Renal cortical epithelial cell (primary cell): ENCODE data around the gene CYTL1. TPM values are rescaled to one million over a fixed set of nuclear protein-coding genes. Genes with fewer than 3 reads are reported as not detected.
"Not testable (repeated sequence)": the region's sequence is repeated elsewhere in the genome, so short reads cannot be mapped to it uniquely, and the experiment has no call there.

Experiments used
- DNase-seq: peaks from one replicate; pipeline ENCODE4 v3.0.0-alpha.2; 2011; ENCODE audit warnings: low read depth
- total RNA-seq: library from RNA; depleted of rRNA; stranded (reverse); fragments of >200 nt; gene quantifications from 2 replicates; pipeline ENCODE4 v1.2.3, GENCODE V29; 2014

CYTL1 gene, protein sequence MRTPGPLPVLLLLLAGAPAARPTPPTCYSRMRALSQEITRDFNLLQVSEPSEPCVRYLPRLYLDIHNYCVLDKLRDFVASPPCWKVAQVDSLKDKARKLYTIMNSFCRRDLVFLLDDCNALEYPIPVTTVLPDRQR
- 5.0 TPM in 1 of 2 replicates, not detected in the other for total RNA-seq

DNA sequence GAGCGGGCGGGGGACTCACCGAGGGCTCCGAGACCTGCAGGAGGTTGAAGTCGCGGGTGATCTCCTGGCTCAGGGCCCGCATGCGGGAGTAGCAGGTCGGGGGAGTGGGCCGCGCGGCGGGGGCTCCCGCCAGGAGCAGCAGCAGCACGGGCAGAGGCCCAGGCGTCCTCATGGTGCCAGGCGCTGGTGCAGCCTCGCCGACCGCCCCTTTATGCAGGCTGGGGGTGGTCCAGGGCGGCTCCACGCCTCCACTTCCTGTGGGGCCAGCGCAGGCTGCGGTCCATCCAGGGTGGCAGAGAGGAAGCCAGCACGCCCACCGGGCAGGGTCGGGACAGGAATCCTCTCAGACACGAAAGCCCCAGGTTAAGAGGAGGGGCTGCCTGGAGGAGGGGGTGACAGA lies at the start of gene CYTL1:
TSS of gene CYTL1 (minus strand) at position 185 of the 400 bp plus-strand sequence. CDS start at position 172, 13 bp downstream.
- DNase-seq = no peak

DNA sequence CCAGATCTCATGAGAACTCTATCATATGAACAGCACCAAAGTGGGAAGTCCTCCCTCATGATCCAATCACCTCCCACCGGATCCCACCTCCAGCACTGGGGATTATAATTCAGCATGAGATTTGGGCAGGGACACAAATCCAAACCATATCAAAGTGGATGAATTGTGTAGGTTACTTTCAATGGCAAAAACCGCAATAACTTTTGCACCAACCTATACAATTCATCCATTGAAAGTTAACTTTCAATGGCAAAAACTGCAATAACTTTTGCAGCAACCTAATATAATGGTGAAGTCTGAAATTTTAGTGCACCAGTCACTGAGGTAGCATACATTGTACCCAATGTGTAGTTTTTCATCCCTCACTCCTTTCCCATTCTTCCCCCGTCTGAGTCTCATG lies 48.6 kb upstream of the CYTL1 start:
- no peak for DNase-seq

DNA sequence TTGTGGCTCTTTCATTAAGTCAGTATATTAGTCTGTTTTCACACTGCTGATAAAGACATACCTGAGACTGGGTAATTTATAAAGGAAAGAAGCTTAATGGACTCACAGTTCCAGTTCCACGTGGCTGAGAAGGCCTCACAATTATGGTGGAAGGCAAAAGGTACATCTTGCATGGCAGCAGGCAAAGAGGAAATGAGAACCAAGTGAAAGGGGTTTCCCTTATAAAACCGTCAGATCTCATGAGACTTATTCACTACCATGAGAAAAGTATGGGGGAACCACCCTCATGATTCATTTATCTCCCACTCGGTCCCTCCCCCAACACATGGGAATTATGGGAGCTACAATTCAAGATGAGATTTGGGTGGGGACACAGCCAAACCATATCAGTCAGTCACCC lies 47.7 kb upstream of the CYTL1 start:
- not testable (repeated sequence) for DNase-seq

DNA sequence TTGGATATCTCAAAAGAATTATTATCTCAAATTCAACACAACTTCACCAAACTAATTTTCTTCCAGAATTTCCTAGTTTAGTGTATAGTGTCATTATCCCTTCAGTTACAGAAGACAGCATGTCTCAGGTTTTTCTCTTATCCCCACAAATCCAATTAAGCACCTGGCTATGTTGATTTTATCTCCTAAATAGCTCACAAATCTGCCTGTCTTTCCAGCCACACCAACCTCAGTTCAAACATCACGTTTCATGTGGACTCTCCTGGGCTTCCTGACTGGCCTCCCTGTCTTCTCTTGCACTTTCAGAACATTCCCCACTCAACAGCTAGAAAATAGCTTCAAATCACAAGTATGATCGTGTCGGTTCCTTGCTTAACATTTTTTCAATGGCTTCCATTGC lies 46.8 kb upstream of the CYTL1 start:
- DNase-seq = no peak

DNA sequence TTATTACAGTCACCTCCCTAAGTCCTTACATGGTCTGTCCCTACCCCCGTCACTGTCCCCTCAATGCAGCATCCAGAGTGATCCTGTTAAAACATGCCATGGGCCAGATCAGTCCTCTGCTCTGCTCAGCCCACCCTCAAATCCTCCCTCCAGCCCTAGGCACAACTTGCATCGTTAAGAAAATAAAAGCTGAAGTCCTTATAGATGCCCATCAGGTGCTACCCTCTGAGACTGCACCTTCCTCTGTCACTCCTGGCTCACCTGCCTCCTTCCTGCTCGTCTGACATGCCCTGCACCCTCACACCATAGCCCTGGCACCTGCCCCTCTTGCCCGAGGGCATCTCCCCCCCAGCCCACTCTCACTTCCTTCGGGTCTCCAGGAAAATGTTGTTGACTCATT lies 36.2 kb upstream of the CYTL1 start:
- no peak for DNase-seq

DNA sequence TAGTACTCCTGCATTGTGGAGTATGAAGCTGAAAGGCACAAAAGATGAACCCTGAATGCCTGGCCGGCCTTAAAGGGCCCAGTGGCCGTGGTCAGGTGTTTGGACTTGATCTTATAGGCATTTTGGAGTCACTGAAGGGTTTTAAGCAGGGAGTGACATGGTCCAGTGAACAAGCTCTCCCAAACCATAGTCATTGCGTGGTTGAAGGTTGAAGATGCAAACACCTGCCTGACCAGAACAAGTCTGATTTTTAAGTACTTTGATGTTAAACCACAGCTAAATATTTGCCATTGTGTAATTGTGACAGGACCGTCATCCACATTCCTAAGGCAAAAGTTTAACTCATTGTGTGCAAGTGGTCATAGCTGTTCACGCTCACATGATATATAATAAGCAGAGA lies 35.3 kb upstream of the CYTL1 start:
- peak; percentile 89 for DNase-seq

DNA sequence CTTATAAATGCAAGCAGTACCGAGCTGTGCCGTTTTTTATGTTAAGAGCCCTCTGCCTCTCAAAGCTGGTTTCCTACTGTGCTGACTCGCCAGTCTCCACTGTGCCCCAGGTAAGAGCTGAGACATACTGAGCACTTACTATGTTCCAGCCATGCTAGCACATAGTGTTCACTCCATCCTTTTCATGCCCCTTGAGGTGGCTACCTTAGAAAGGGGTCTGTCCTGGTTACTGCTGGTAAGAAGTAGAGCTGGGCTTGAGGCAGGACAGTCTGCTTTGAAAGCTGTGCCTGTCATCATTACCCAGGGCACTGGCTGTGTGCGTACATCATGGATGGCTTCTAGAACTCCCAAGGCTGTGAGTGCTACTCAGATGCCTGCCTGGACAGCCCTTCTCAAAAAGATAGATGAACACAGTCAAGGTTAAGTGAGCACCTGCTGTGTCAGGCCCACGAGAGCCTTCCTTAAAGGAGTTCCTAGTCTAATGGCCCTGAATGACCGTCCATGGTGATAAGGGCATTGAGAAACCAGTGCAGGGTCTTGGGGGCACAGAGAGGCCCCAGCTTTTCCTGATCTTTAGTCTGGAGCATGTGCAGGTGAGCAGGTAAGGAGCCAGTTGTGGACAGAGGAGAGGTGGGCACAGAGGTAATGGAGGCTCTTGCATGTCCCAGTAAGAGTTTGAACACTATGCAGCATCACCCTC lies 33.6 kb upstream of the CYTL1 start:
- DNase-seq = no peak

DNA sequence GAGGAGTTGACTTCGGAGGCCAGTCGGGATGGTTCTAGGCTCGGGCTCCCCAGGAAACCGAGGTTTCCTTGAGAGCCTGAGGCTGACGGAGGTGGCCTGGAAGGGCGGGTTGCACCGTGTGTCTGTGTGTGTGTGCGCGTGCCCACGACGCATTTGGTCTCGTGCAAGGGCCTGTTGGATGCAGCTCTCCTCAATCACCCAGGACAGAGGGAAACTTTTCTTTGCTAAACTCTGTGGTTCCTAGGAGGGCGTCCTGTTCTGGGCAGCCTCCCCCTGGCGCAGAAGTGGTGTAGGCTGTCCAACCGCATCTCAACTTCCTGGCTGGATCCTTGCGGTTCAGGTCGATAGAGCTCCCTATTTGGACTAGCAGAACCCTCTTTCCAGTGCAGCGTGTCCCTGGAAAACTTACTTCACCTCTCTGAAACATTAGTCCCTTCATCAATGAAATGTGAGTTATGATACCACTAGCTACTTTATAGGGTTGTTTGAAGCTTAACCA lies 33.0 kb upstream of the CYTL1 start:
- no peak for DNase-seq

DNA sequence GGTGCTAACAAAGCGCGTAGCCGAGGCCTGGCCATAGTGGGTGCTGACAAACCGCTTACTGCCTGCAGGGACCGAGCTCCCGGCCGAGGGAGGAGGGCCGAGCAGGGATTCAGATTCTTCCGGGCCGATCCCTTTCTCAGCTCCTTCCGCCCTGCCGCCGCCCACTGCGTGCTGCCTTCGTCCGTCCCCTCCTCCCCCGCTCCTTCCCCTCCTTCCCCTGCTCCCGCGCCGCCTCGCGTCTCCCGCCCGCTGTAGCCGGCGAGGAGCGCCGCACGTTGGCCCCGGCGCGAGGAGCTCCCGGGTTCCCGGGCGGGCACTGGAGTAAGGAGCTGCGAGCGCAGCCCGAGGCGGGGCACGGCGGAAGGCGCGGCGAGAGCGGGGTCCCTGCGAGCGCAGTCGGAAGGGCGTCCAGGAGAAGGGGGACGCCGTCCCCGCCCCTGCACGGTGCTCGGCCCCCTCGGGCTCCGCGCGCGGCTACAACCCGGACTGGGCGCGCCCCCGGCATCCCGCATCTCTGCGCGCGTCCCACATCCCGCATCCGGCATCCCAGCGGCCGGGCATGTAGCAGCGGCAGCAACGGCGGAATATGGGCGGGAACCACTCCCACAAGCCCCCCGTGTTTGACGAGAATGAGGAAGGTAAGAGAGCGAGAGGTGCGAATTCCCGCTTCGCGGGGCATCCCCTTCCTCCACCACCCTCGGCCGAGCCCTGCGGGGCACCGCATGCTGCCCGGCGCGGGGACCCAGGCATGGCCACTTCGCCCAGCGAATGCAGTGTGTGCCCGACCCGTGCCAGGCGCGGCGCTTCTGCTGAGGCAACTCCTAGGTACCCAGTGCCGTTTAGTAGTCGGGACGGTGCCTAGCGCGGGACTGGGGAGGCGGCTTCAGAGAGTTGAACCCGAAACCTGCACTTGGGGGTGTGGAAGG lies 32.3 kb upstream of the CYTL1 start, which contains the start of gene STK32B:
TSS of gene STK32B (plus strand) at position 203 of the 926 bp plus-strand sequence.
- DNase-seq = peak; percentile 48

DNA sequence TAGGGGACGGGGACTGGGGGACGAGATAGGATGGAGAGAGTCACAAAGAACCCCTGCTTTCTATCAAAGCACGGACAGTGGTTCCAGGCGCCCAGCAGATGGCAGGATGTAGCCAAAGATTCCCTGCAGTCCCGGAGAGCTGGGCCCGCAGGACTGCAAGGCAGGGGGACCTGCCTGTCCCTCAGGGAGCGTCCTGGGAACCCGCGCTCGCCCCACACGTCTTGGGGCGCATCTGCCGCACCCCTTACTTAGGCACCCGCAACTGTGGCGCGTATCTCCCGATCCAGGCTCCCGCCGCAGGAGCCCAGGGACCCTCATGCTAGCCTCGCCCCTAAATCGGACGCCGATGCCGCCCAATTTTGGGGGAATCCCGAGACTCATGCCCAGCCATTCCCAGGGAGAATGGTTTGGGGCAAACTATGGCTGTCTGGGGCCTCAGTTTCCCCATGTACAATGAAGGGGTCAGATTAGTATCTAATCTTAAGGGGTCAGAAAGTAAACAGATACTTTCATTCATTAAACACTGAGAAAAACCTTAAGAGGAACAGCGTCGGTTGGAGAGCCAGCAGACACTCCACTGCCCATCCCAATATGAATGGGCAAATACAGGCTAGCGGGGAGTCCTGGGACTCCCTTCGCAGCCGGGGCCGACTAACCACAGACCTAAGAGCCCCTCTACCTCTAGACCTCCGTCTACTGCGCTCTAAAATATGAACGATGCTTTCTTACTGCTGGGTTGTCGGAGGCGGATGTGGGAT lies 31.4 kb upstream of the CYTL1 start:
- DNase-seq = peak; percentile 59

DNA sequence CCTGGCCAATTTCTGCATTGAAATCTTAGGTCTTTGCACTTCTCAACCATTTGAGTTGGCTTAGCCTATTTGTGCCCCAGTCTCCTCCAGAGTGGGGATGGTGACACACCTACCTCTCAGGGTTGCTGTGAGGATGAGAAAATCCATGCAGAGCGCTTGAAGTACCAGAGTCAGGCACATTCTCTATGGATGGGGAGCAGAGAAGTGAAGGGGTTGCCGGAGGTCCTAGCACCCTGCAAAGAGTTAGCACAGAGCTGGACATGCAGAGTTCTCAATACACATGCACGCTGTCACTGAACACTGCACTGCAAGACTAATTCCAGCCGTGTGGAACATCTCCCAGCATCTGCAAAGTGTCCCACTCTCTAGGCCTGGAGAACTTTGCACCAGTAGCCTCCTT lies 29.5 kb upstream of the CYTL1 start:
- DNase-seq = no peak

DNA sequence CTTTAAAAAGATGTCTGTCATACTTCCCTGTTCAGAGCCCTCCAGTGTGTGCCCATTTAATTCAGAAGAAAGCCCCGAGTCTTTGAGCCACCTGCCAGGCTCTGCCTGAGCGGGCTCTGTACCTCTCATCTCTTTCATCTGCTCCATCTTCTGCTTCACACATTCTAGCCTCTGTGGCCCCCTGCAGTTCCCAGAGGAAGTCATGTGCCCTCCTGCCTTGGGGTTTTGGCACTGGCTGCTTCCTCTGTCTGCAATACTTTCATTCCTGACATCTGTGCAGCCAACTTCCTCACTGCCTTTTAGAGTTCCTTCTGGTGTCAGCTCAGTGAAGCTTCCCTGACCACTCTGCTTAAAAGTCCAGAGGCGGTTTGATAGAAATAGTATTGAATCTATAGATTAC lies 25.8 kb upstream of the CYTL1 start:
- DNase-seq = no peak

DNA sequence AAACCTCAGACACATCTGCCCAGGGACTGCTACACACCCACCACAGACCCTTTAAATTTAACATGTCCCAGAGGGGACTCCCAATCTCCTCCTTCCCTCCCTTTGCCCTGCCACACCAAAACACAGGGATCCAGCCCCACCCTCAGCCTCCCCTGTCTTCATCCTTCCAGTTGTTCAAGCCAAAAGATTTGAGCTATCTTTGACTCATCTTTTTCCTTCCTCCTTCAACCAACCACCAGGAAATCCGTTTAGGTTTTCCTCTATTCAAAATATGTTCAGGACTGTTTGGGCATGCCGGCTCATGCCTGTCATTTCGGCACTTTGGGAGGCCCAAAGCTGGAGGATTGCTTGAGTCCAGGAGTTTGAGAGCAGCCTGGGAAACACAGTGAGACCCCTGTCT lies 25.1 kb upstream of the CYTL1 start:
- no peak for DNase-seq

DNA sequence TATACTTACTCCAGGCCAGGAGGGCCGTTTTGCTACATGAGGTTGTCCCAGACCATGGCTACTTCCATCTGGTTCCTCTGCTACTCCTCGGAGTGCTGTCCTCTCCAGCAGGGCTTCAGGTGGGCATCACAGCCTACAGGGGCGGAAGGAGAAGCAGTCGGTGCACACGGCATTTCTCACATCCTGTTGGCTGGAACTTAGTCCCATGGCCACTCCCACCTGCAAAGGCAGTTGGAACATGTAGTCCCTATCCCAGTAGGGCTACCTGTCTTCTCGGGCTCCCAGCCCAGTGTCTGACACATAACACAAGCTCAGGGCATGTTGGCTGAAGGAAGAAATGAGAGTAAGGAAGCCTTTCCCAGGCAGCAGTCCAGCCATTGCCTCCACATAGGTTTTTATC lies 24.3 kb upstream of the CYTL1 start:
- no peak for DNase-seq

DNA sequence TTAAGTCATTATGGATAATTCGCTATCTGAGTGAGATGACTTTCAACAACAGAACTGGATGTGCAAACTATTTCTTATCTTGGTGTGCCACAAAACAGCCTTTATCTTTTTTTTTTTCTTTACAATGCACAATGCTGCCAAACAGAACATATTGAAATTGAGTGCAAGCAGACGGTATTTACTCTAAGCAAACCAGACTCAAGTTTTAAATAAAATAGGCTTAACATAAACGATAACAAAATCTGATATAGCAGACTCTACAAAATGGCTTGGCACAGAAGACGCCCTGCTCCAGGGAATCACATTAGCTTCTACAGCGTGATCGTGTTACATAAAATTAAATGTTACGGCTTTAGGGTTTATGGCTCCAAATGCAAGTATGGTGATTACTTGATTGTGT lies 22.4 kb upstream of the CYTL1 start:
- no peak for DNase-seq

DNA sequence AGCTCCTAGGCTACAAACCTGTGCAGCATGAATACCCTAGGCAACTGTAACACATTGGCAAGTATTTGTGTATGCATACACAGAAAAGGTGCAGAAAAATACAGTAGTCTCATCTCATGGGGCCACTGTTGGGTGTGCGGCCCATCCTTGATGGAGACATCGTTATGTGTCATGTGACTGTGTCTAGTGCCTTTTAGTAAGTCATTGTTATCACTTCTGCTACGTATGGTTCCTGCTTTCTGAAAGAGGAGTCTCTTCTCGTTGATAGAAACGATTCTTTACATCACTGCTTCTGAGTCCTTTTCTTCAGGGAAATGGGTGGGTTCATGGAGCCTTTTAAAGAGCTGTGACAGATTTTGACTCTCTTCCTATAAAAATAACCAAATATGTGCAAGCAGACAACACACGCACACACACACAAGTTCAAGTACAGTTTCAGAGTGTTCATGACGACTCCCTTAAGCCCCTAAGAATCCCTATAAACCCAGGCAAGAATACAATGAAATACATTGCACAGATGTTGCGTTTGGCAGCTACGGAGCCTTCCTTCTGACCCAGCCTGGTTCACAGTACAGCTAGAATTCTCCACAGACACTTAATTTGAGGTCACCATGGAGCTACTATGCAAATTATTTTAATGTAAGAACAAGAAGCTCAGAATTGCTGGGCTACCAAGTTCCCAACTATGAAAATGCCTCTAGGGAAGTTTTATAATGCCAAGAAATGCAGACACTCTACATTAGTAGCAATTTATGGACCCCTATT lies 21.8 kb upstream of the CYTL1 start:
- DNase-seq = no peak

DNA sequence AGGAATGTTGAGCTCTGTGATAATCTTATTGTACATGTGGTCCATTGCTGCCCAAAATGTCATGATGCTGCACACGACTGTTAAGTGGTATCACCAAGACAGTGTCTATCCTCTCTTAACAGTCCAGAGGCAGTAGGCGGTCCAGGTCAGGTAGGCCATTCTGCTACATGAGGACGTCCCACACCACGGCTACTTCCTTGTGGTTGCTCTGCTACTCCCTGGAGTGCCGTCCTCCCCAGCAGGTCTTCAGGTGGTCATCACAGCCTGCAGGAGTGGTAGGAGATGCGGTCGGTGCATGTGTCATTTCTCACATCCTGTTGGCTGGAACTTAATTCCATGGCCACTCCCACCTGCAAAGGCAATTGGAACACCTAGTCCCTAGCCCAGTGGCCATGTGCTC lies 20.5 kb upstream of the CYTL1 start:
- DNase-seq = no peak

DNA sequence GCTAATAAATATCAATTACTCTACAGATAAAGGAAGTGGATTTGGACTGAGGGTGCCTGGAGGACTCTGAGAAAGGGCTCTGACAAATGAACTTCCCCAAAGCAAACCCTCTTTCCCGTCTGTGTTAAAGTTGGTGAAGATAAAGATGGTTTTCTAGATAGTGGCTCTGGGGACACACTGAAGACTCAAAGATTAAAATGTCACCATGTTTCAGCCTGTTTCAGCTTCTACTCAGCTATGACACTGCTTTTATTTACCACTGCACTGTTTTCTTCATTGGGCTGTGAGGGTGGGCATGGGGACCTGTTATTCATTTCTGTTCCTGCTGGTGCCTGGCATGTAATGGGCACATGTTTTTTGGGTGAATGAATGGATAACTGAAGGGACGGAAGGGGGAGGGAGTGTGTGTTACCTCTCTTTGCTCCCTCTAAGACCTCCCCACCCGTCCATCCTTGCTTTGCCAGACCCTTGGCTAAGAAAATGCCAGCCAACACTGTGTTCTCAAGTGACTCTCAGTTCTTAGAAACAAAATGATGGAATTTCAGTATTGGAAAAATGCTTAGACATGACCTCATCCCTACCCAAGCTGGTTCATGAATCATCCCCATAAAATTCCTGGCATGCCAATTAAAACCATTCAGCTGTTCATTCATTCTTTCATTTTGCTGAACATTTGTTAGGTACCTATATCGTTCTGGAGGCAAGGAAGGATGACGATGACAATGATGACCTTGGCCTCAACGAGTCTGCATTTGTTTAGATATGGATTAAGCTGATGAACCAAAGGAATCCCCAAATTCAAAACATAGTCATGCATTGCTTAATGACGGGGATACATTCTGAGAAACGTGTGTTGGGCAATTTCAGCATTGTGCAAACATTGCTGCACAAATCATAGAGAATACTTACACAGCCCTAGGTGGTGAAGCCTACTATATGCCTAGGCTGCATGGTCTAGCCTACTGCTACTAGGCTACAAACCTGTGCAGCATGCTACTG lies 18.6 kb upstream of the CYTL1 start:
- DNase-seq = peak; percentile 98

DNA sequence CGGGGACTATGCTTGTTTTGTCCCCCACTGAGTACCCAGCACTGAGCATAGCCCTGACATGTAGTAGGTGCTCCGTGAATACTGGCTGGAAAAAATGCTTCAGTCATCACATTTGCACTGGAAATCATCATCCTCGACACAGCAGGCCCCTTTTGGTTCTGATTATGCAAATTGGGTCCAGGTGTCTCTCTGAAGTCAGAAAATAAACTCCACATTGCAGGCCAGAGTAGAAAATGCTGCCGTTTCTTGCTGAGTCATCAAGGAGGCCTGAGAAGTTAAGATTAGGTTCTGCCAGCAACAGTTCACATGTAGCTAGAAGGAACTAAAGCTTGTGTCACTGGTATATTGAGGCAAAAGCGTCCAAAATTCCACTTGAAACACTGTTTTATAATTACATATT lies 17.0 kb upstream of the CYTL1 start:
- peak; percentile 61 for DNase-seq

DNA sequence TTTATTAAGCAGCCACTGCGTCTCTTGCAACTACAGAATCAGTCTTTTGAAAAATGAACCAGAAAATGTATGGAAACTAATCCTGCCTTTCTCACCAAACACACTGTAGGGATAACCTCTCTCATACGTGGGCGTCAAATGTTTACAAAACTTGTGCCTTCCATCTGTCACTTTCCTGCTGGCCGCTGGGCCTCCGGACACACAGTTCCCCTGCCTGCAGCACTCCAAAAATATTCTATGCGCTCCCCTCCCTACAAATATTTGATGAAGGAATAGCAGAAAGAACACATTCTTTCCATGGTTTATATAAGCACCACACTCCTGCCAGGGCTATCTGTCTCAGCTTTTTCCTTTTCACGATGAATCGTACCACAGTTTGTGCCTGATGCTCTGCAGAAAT lies 14.9 kb upstream of the CYTL1 start:
- DNase-seq = no peak
